Measurements from ENCODE around the gene STAC. TPM values are rescaled to one million over a fixed set of nuclear protein-coding genes. Genes with fewer than 3 reads are reported as not detected.

STAC gene
- total RNA-seq, 1 donor from 2014 or later: 1.3 TPM

GRCh38 chr3:36365829-36366228, 14.5 kb upstream of the STAC start:
- DNase-seq (ENCODE audit: low read depth, low spot score): no peak
- Mint-ChIP-seq H3K27me3 (ENCODE audit: low read depth) (no peaks in the 10 kb centered on the region), H3K4me1 (no peaks in the 10 kb centered on the region), H3K36me3 (ENCODE audit: low read depth) (no peaks in the 10 kb centered on the region), H3K27ac (ENCODE audit: unreplicated experiment) (no peak overlapping the region), H3K4me3 (no peak overlapping the region), H3K9me3 (no peaks in the 10 kb centered on the region)
- no peak for TF ChIP-seq CTCF (conservative IDR thresholded peaks at IDR 0.05)

GRCh38 chr3:36366308-36366707, 14.0 kb upstream of the STAC start:
- no peak for TF ChIP-seq CTCF (conservative IDR thresholded peaks at IDR 0.05)
- no peaks in the 10 kb centered on the region for H3K27me3 Mint-ChIP-seq (ENCODE audit: low read depth)

GRCh38 chr3:36367912-36368573, 12.3 kb upstream of the STAC start:
- no peaks in the 10 kb centered on the region for H3K27me3 Mint-ChIP-seq (ENCODE audit: low read depth)
- H3K36me3 Mint-ChIP-seq (ENCODE audit: low read depth): no peaks in the 10 kb centered on the region
- H3K27ac Mint-ChIP-seq (ENCODE audit: unreplicated experiment): no peak overlapping the region
- no peaks in the 10 kb centered on the region for H3K4me1 Mint-ChIP-seq
- no peak for DNase-seq (ENCODE audit: low read depth, low spot score)
- no peak for TF ChIP-seq CTCF (conservative IDR thresholded peaks at IDR 0.05)
- no peaks in the 10 kb centered on the region for H3K9me3 Mint-ChIP-seq
- H3K4me3 Mint-ChIP-seq: no peak overlapping the region

More at GRCh38 chr3:36366308-36366707, 14.0 kb upstream of the STAC start:
- Mint-ChIP-seq H3K4me1 (no peaks in the 10 kb centered on the region), H3K27ac (ENCODE audit: unreplicated experiment) (no peak overlapping the region), H3K9me3 (no peaks in the 10 kb centered on the region), H3K4me3 (no peak overlapping the region), H3K36me3 (ENCODE audit: low read depth) (no peaks in the 10 kb centered on the region)
- DNase-seq (ENCODE audit: low read depth, low spot score): no peak

- no peak for DNase-seq (ENCODE audit: low read depth, low spot score)
- H3K4me1 Mint-ChIP-seq: no peaks in the 10 kb centered on the region
These were observed 7.8 kb upstream of the STAC start for GRCh38 chr3:36372534-36372935.

GRCh38 chr3:36373084-36373483, 7.2 kb upstream of the STAC start:
- TF ChIP-seq CTCF (conservative IDR thresholded peaks at IDR 0.05): no peak
- DNase-seq (ENCODE audit: low read depth, low spot score): no peak
- no peak overlapping the region for H3K27ac Mint-ChIP-seq (ENCODE audit: unreplicated experiment)

More at GRCh38 chr3:36372534-36372935, 7.8 kb upstream of the STAC start:
- Mint-ChIP-seq H3K9me3 (no peaks in the 10 kb centered on the region), H3K4me3 (no peak overlapping the region), H3K27me3 (ENCODE audit: low read depth) (no peaks in the 10 kb centered on the region), H3K27ac (ENCODE audit: unreplicated experiment) (no peak overlapping the region), H3K36me3 (ENCODE audit: low read depth) (no peaks in the 10 kb centered on the region)
- no peak for TF ChIP-seq CTCF (conservative IDR thresholded peaks at IDR 0.05)

More at GRCh38 chr3:36373084-36373483, 7.2 kb upstream of the STAC start:
- Mint-ChIP-seq H3K9me3 (no peaks in the 10 kb centered on the region), H3K36me3 (ENCODE audit: low read depth) (no peaks in the 10 kb centered on the region), H3K27me3 (ENCODE audit: low read depth) (peaks cover 3% of the 10 kb centered on the region), H3K4me3 (no peak overlapping the region), H3K4me1 (no peaks in the 10 kb centered on the region)

All from neural crest cell (in vitro differentiated cells).